ENCODE measurements around the gene KRTAP10-9. TPM values are rescaled to one million over a fixed set of nuclear protein-coding genes. Genes with fewer than 3 reads are reported as not detected.
"Not testable (repeated sequence)": the region's sequence is repeated elsewhere in the genome, so short reads cannot be mapped to it uniquely, and the experiment has no call there.

KRTAP10-9 gene
- total RNA-seq, 2 donors from 2014 or later: not detected

DNA sequence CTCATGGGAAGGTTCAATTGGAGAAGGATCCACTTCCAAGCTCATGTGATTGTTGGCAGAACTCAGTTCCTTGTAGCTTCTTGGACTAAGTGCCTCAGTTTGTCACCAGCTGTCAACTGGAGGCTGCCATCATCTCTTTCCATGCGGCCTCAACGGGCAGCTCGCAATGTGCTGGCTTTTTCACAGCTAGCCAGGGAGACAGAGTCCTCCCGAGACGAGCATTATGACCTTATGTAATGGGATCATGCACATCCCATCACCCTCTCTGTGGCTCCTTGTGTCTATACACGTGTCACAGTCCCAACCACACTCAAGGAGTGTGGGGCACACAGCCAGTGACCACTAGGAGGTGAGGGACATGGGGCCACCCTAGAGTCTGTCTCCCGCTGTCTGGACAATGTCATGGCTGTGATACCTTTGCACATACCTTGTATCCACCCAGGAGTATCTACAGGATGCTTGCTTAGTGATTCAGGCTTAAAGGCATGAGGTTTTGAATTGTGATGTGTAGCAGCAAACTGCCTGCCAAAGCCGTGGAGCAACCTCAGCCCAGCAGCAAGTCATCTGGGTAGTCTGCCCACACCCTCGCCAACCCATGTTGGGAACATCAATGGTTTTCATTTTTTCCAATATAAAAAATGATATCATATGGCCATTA is 30.7 kb upstream of the KRTAP10-9 start:
- H3K4me3 ChIP-seq: no peak overlapping the region
- H3K4me1 ChIP-seq (ENCODE audit: control insufficient read depth in 1 of 2, low read depth in 2 of 2): no peaks in the 10 kb centered on the region
- no peaks in the 10 kb centered on the region for H3K36me3 ChIP-seq
- ATAC-seq (ENCODE audit: insufficient number of reproducible peaks, low FRiP score, low read depth) (no peak), DNase-seq (ENCODE audit: low spot score) (no peak)
- H3K27ac ChIP-seq: no peak overlapping the region
- TF ChIP-seq, protein P1, sequence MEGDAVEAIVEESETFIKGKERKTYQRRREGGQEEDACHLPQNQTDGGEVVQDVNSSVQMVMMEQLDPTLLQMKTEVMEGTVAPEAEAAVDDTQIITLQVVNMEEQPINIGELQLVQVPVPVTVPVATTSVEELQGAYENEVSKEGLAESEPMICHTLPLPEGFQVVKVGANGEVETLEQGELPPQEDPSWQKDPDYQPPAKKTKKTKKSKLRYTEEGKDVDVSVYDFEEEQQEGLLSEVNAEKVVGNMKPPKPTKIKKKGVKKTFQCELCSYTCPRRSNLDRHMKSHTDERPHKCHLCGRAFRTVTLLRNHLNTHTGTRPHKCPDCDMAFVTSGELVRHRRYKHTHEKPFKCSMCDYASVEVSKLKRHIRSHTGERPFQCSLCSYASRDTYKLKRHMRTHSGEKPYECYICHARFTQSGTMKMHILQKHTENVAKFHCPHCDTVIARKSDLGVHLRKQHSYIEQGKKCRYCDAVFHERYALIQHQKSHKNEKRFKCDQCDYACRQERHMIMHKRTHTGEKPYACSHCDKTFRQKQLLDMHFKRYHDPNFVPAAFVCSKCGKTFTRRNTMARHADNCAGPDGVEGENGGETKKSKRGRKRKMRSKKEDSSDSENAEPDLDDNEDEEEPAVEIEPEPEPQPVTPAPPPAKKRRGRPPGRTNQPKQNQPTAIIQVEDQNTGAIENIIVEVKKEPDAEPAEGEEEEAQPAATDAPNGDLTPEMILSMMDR (IDR thresholded peaks at IDR 0.05): no peak
- no peaks in the 10 kb centered on the region for H3K9me3 ChIP-seq
- no peaks in the 10 kb centered on the region for H3K27me3 ChIP-seq (replicated peaks; ENCODE audit: insufficient read depth)

DNA sequence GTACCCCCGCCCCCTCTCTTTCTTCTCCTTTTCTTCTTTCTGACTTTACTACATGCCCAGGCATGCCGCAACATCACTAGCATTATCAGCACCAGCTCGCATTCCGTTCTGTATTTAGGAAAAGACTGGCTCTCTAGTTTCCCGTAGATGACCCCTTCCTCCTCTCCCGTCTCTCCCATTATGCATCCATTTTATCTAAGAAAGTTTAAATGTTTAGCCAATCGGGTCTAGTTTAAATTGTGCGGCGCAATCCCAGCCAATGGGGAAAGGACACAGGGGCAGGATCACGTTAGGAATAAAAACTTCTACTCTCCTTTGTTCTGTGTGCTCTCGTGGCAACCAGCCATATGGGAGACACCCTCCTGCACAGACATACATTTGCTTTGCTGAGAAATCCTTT is 28.8 kb upstream of the KRTAP10-9 start:
- no peaks in the 10 kb centered on the region for H3K27me3 ChIP-seq (replicated peaks; ENCODE audit: insufficient read depth)
- DNase-seq (ENCODE audit: low spot score): no peak
- TF ChIP-seq, protein P1 (IDR thresholded peaks at IDR 0.05): no peak

DNA sequence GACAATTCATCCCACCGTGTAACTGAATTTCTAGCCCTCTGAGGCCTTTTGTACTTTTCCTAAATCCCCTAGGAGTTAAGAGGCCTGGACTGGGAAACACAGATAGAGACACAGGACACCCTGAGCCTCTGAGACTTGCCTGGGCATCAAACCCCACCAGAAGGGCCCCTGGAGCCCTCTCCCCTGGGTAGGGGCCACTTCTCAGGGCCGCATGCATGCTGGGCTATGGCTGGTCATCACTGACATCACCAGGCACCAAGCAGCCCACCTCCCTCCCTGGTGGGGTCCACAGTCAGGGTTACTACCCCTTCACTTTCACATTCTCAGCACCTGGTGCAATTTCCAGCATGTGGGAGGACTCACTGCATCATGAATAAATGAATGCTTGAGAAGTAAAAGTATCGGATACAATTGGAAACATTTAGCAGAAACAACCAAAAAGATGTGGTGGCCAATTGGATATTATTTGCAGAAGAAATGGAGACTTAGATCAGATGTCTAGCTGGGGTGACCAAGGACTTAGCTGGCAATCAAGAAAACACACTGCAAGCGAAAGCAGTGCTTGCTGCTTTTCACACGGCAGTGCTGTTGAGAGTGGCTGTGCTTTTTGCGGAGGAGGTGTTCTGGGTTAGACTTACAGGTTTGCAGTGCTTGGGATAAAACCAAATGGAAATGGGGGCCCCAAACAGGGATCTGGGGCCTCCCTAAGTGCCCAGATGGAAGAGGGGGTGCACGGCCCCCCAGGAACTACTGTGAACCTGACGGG is 27.4 kb upstream of the KRTAP10-9 start:
- Histone ChIP-seq H3K4me1 (ENCODE audit: control insufficient read depth in 1 of 2, low read depth in 2 of 2) (no peaks in the 10 kb centered on the region), H3K4me3 (no peak overlapping the region), H3K36me3 (no peaks in the 10 kb centered on the region), H3K9me3 (peaks cover 2% of the 10 kb centered on the region), H3K27ac (no peak overlapping the region), H3K27me3 (replicated peaks; ENCODE audit: insufficient read depth) (no peaks in the 10 kb centered on the region)
- ATAC-seq (ENCODE audit: insufficient number of reproducible peaks, low FRiP score, low read depth) (no peak), DNase-seq (ENCODE audit: low spot score) (no peak)
- TF ChIP-seq, protein P1 (IDR thresholded peaks at IDR 0.05): no peak

More for the DNA sequence above, 28.8 kb upstream of the KRTAP10-9 start:
- no peaks in the 10 kb centered on the region for H3K4me1 ChIP-seq (ENCODE audit: control insufficient read depth in 1 of 2, low read depth in 2 of 2)
- no peaks in the 10 kb centered on the region for H3K9me3 ChIP-seq
- H3K27ac ChIP-seq: no peak overlapping the region
- H3K36me3 ChIP-seq: no peaks in the 10 kb centered on the region
- no peak overlapping the region for H3K4me3 ChIP-seq
- ATAC-seq (ENCODE audit: insufficient number of reproducible peaks, low FRiP score, low read depth): no peak

DNA sequence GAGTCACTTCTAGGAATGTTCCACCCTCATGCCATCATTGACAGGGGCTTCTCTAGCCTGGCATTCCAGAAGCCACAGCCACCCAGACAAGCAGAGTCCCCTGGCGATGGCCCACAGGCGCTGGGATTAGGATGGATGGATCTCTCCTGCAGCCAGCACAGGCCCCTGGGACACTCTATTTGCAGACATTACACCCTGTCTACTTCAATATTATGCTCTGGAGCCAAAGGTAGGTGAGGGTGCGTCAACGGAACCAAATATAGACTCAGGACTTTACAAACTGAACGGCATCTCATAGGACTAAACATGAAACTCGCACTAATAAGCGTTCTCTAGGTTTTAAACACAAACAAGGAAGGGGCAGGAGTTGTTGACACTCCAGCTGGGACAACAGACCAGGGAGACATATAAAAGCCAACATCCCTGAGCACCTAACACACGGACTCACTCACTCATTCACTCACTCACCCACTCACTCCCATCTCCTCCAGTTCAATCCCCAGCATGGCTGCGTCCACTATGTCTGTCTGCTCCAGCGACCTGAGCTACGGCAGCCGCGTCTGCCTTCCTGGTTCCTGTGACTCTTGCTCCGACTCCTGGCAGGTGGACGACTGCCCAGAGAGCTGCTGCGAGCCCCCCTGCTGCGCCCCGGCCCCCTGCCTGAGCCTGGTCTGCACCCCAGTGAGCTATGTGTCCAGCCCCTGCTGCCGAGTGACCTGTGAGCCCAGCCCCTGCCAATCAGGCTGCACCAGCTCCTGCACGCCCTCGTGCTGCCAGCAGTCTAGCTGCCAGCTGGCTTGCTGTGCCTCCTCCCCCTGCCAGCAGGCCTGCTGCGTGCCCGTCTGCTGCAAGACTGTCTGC is 26.5 kb upstream of the KRTAP10-9 start, which contains the start of gene KRTAP10-7:
Gene KRTAP10-7, plus strand, starts transcription at position 480 of the 861 bp plus-strand sequence. Its CDS starts 25 bp downstream, at position 505.
- H3K27ac ChIP-seq; DNase-seq (ENCODE audit: low spot score); H3K36me3 ChIP-seq; H3K4me3 ChIP-seq; H3K9me3 ChIP-seq; ATAC-seq (ENCODE audit: insufficient number of reproducible peaks, low FRiP score, low read depth); H3K4me1 ChIP-seq (ENCODE audit: control insufficient read depth in 1 of 2, low read depth in 2 of 2); H3K27me3 ChIP-seq (replicated peaks; ENCODE audit: insufficient read depth): not testable (repeated sequence)

DNA sequence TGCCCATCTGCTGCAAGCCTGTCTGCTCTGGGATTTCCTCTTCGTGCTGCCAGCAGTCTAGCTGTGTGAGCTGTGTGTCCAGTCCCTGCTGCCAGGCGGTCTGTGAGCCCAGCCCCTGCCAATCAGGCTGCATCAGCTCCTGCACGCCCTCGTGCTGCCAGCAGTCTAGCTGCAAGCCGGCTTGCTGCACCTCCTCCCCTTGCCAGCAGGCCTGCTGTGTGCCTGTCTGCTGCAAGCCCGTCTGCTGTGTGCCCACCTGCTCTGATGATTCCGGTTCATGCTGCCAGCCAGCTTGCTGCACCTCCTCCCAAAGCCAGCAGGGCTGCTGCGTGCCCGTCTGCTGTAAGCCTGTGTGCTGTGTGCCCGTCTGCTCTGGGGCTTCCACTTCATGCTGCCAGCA is 25.8 kb upstream of the KRTAP10-9 start:
- not testable (repeated sequence) for DNase-seq (ENCODE audit: low spot score); H3K9me3 ChIP-seq; ATAC-seq (ENCODE audit: insufficient number of reproducible peaks, low FRiP score, low read depth); H3K36me3 ChIP-seq; H3K27me3 ChIP-seq (replicated peaks; ENCODE audit: insufficient read depth); H3K4me1 ChIP-seq (ENCODE audit: control insufficient read depth in 1 of 2, low read depth in 2 of 2); H3K4me3 ChIP-seq; H3K27ac ChIP-seq

Measured in thoracic aorta (tissue), 2 donors.